GM23338 (cell line): ENCODE measurements around the gene RAB17. TPM values are rescaled to one million over a fixed set of nuclear protein-coding genes. Genes with fewer than 3 reads are reported as not detected.

Experiments used
- ATAC-seq: fragments of 200-7000 bp; cut with Tn5 transposase; 3 replicates; pipeline ENCODE4 v1.9.1; 2020
- DNase-seq: peaks from one replicate; pipeline ENCODE4 v3.0.0-alpha.2; 2015; ENCODE audit warnings: low spot score
- H2AFZ ChIP-seq: fragments of 200-600 bp; sonication (generic); 2 replicates; pipeline ENCODE4 v1.8.0; 2016; ENCODE audit warnings: antibody characterized with exemption, mild to moderate bottlenecking, moderate library complexity
- H3F3A ChIP-seq: fragments of 200-600 bp; sonication (generic); replicated peaks from 2 replicates; pipeline ENCODE4 v1.8.0; 2017; ENCODE audit warnings: antibody characterized with exemption, mixed run types, low read depth
- H3K27ac ChIP-seq: fragments of 200-600 bp; sonication (generic); 2 replicates; pipeline ENCODE4 v1.6.1; 2016; ENCODE audit warnings: low read depth
- H3K27me3 ChIP-seq: fragments of 200-600 bp; sonication (generic); 2 replicates; pipeline ENCODE4 v1.8.0; 2016; ENCODE audit warnings: mild to moderate bottlenecking, mixed run types, moderate library complexity; ENCODE audit not compliant: insufficient read depth
- H3K36me3 ChIP-seq: fragments of 200-600 bp; sonication (generic); 2 replicates; pipeline ENCODE4 v1.8.0; 2016; ENCODE audit warnings: mild to moderate bottlenecking; ENCODE audit not compliant: insufficient read depth
- H3K4me1 ChIP-seq: fragments of 200-600 bp; sonication (generic); 2 replicates; pipeline ENCODE4 v1.8.0; 2016; ENCODE audit warnings: mild to moderate bottlenecking, moderate library complexity; ENCODE audit not compliant: insufficient read depth
- H3K4me2 ChIP-seq: fragments of 200-600 bp; sonication (generic); 2 replicates; pipeline ENCODE4 v1.7.1; 2017; ENCODE audit warnings: mixed run types
- H3K4me3 ChIP-seq: fragments of 200-600 bp; sonication (generic); 2 replicates; pipeline ENCODE4 v1.6.1; 2016; ENCODE audit warnings: mixed run types
- H3K79me2 ChIP-seq: fragments of 200-600 bp; sonication (generic); replicated peaks from 2 replicates; pipeline ENCODE4 v1.8.0; 2017; ENCODE audit warnings: mild to moderate bottlenecking; ENCODE audit not compliant: insufficient read depth
- H3K9me2 ChIP-seq: fragments of 200-600 bp; sonication (generic); 2 replicates; pipeline ENCODE4 v1.8.0; 2017; ENCODE audit not compliant: insufficient read depth
- H4K20me1 ChIP-seq: fragments of 200-600 bp; sonication (generic); replicated peaks from 2 replicates; pipeline ENCODE4 v1.8.0; 2017; ENCODE audit warnings: mild to moderate bottlenecking; ENCODE audit not compliant: insufficient read depth
- H3K27ac Mint-ChIP-seq: 2 replicates; pipeline ENCODE4 v1.8.0; 2020; ENCODE audit warnings: inconsistent platforms, mild to moderate bottlenecking, moderate library complexity, mixed read lengths
- H3K27me3 Mint-ChIP-seq: 3 replicates; pipeline ENCODE4 v1.8.0; 2022; ENCODE audit warnings: low read depth, mild to moderate bottlenecking, moderate library complexity, mixed read lengths, inconsistent platforms; ENCODE audit not compliant: insufficient read depth, poor library complexity
- H3K36me3 Mint-ChIP-seq: 3 replicates; pipeline ENCODE4 v1.8.0; 2021; ENCODE audit warnings: low read depth, mild to moderate bottlenecking, inconsistent platforms, moderate library complexity, mixed read lengths
- H3K4me1 Mint-ChIP-seq: 3 replicates; pipeline ENCODE4 v1.8.0; 2020; ENCODE audit warnings: mild to moderate bottlenecking, inconsistent platforms, mixed read lengths
- H3K4me3 Mint-ChIP-seq: 3 replicates; pipeline ENCODE4 v1.8.0; 2021; ENCODE audit warnings: moderate library complexity, mild to moderate bottlenecking, inconsistent platforms, mixed read lengths
- H3K9me3 Mint-ChIP-seq: 3 replicates; pipeline ENCODE4 v1.8.0; 2020; ENCODE audit warnings: moderate library complexity, mild to moderate bottlenecking, inconsistent platforms, mixed read lengths
- CREB1 ChIP-seq: fragments of 250-450 bp; sonication (Bioruptor Pico); IDR thresholded peaks from 2 replicates; pipeline ENCODE4 v1.5.0; 2020; ENCODE audit warnings: low read depth, mild to moderate bottlenecking, moderate library complexity
- CTCF ChIP-seq, 2 experiments: fragments of 200-600 bp in 1 of 2; sonication (generic) in 1 of 2; conservative IDR thresholded peaks; 2 replicates each; pipeline versions ENCODE4 v1.5.1 to v1.6.1; 2016 to 2017; ENCODE audit warnings: antibody characterized with exemption in 2 of 2, low read depth in 2 of 2, mild to moderate bottlenecking in 2 of 2, moderate library complexity in 1 of 2
- EZH2 ChIP-seq: fragments of 200-600 bp; sonication (generic); IDR thresholded peaks from one replicate; pipeline ENCODE4 v1.8.0; 2017; ENCODE audit warnings: antibody characterized with exemption, mild to moderate bottlenecking, low read depth; ENCODE audit not compliant: unreplicated experiment
- EZH2phosphoT487 ChIP-seq: fragments of 200-600 bp; sonication (generic); IDR thresholded peaks from one replicate; pipeline ENCODE4 v1.8.1; 2018; ENCODE audit warnings: antibody characterized with exemption; ENCODE audit not compliant: unreplicated experiment
- NANOG ChIP-seq: IDR thresholded peaks from 2 replicates; pipeline ENCODE4 v1.6.1; 2016; ENCODE audit warnings: antibody characterized with exemption, borderline replicate concordance
- POLR2AphosphoS5 ChIP-seq: IDR thresholded peaks from 2 replicates; pipeline ENCODE4 v1.6.1; 2016; ENCODE audit warnings: antibody characterized with exemption, low read depth
- STAT1 ChIP-seq: IDR thresholded peaks from one replicate; pipeline ENCODE4 v1.6.1; 2016; ENCODE audit warnings: antibody characterized with exemption; ENCODE audit not compliant: unreplicated experiment
- ZNF462 ChIP-seq: fragments of 250-450 bp; sonication (Bioruptor Pico); IDR thresholded peaks from 2 replicates; pipeline ENCODE4 v1.5.0; 2020; ENCODE audit warnings: mild to moderate bottlenecking, moderate library complexity
- polyA plus RNA-seq: library from polyadenylated mRNA; unstranded; fragments of >200 nt; fragmentation: Nextera tagmentation; extraction: Ambion mirVana; gene quantifications from 2 replicates; pipeline ENCODE4 v1.2.1, GENCODE V29; 2016
- total RNA-seq: library from RNA; depleted of rRNA; stranded (reverse); fragments of >200 nt; shearing (Covaris generic); gene quantifications from 2 replicates; pipeline ENCODE4 v1.2.3, GENCODE V29; 2014

RAB17 gene
- total and polyA plus RNA-seq, 2 experiments from 2014 or later: 22.4 to 26.9 TPM

- Histone ChIP-seq H3K79me2 (peaks cover 30% of the 10 kb centered on the region), H3K4me2 (no peak overlapping the region), H3K4me3 (no peak overlapping the region), H4K20me1 (no peaks in the 10 kb centered on the region; the same call in 1 of the 2 replicates), H3K36me3 (0 out of 2 replicates have a peak, but pooled peaks cover 3% of the 10 kb centered on the region), H3K27me3 (peaks cover 24% of the 10 kb centered on the region), H3K9me2 (no peaks in the 10 kb centered on the region; the same call in 1 of the 2 replicates), H3K4me1 (peaks cover 12% of the 10 kb centered on the region), H2AFZ (no peak overlapping the region), H3F3A (no peaks in the 10 kb centered on the region; the same call in 1 of the 2 replicates), H3K27ac (0 out of 2 replicates have a peak overlapping the region, but pooled peaks have one; percentile 32)
- peaks cover 23% of the 10 kb centered on the region for H3K4me1 Mint-ChIP-seq
- peaks cover 40% of the 10 kb centered on the region for H3K36me3 Mint-ChIP-seq
- TF ChIP-seq STAT1 (no peak), EZH2 (no peak), EZH2phosphoT487 (no peak), POLR2AphosphoS5 (no peak)
- peaks cover 6% of the 10 kb centered on the region for H3K9me3 Mint-ChIP-seq
- no peak overlapping the region for H3K27ac Mint-ChIP-seq
- no peak overlapping the region for H3K4me3 Mint-ChIP-seq
- H3K27me3 Mint-ChIP-seq: peaks cover 19% of the 10 kb centered on the region
- DNase-seq: no peak
- ATAC-seq: no peak
These were observed 40.7 kb upstream of the RAB17 start for GRCh38 chr2:237631007-237631785.

- H4K20me1 ChIP-seq: no peaks in the 10 kb centered on the region; the same call in 1 of the 2 replicates
- no peak overlapping the region for H2AFZ ChIP-seq
- peaks cover 4% of the 10 kb centered on the region for H3K9me3 Mint-ChIP-seq
- H3K4me1 ChIP-seq: peaks cover 12% of the 10 kb centered on the region
- no peaks in the 10 kb centered on the region; the same call in 1 of the 2 replicates for H3F3A ChIP-seq
- peaks cover 32% of the 10 kb centered on the region for H3K27me3 ChIP-seq
- H3K79me2 ChIP-seq: peaks cover 26% of the 10 kb centered on the region
- no peak overlapping the region for H3K27ac Mint-ChIP-seq
- H3K4me1 Mint-ChIP-seq: peaks cover 26% of the 10 kb centered on the region
- no peak overlapping the region; the same call in 2 of the 3 replicates for H3K4me3 Mint-ChIP-seq
- TF ChIP-seq EZH2: no peak
- no peak for TF ChIP-seq ZNF462
- TF ChIP-seq STAT1: no peak
- TF ChIP-seq CREB1: no peak
- no peak for TF ChIP-seq NANOG
- no peak for TF ChIP-seq CTCF (conservative IDR thresholded peaks at IDR 0.05; ENCODE audit: low read depth in 2 of 2)
- H3K27me3 Mint-ChIP-seq: peaks cover 22% of the 10 kb centered on the region
- H3K4me3 ChIP-seq: no peak overlapping the region
- H3K4me2 ChIP-seq: no peak overlapping the region
- peaks cover 39% of the 10 kb centered on the region for H3K36me3 Mint-ChIP-seq
- ATAC-seq (no peak), DNase-seq (no peak)
- no peaks in the 10 kb centered on the region; the same call in 1 of the 2 replicates for H3K9me2 ChIP-seq
- 0 out of 2 replicates have a peak, but pooled peaks cover 3% of the 10 kb centered on the region for H3K36me3 ChIP-seq
- 0 out of 2 replicates have a peak overlapping the region, but pooled peaks have one; percentile 32 for H3K27ac ChIP-seq
These were observed 39.9 kb upstream of the RAB17 start for GRCh38 chr2:237630216-237631000.
